HG03139 (cell line): ENCODE data around the gene ADAM22.
"Not testable (repeated sequence)": the region's sequence is repeated elsewhere in the genome, so short reads cannot be mapped to it uniquely, and the experiment has no call there.

Experiments
- ATAC-seq: cut with Tn5 transposase; IDR thresholded peaks from one replicate; pipeline ENCODE4 v1.9.1; 2021; ENCODE audit not compliant: unreplicated experiment

Gene ADAM22

DNA sequence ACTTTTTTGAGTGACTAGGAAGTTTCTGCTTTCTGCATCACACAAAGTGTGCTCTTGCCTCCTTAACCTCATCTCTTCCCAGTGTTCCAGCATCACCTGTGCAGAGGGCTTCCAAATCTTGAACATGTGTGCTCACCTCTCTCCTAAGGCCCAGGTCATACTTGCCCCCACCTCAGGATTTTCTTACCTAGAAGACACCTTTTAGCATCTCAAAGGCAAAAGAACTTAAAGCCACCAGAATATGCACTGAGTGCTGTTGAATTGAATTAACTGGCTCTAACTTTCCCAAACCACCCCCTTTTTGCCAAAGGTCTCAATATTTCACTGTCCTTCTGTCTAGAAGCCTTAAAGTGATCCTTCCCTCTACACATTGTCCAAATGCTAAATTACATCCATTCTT, 219.3 kb downstream of the ADAM22 start:
- ATAC-seq, result no peak

- no peak for ATAC-seq
These were observed 221.7 kb downstream of the ADAM22 start for GRCh38 chr7:88155756-88156155.

GRCh38 chr7:88156356-88156755, 222.3 kb downstream of the ADAM22 start:
- no peak for ATAC-seq

- not testable (repeated sequence) for ATAC-seq
These were observed 225.7 kb downstream of the ADAM22 start for GRCh38 chr7:88159741-88160140.

GRCh38 chr7:88165697-88166096, 231.6 kb downstream of the ADAM22 start:
- no peak for ATAC-seq

DNA sequence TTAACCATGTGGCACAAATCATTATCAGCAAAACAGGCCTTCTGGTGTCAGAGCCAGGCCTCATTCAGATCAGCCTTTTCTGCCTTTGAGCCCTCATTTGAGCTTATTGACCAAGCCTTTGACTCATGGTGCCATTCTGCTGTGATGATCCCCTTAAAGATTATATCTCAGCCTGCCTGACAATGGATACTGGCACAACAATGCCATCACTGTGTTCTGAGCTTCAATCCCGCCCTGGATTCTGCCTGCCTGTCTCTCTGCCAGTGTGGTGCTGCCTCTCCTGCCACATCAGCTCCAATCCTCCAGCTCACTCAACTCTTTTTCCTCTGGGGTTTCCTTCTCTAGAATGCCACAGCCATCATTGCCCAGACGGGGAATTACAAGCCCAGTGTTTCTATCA, 233.2 kb downstream of the ADAM22 start:
- no peak for ATAC-seq

DNA sequence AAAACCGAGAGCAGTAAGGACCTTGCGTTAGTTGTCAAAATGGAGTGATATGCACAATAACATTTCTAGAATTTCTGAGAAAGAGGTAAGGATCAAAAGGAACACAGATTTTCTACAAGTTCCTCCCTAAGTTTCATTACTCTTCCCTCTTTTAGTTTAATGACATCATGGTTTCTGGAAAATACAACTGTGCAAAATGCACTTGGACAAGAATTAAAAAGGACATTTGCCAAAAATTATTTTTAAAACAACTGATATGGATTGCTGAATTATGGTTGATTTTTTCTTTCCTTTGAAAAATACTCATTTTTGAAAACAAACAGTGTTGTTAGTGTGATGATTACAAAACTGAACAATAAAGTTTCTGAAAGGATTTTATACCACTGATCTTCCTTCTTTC, 233.7 kb downstream of the ADAM22 start:
- no peak for ATAC-seq

GRCh38 chr7:88169717-88170320, 235.8 kb downstream of the ADAM22 start:
- ATAC-seq, result no peak

- ATAC-seq, result no peak
These were observed 238.8 kb downstream of the ADAM22 start for GRCh38 chr7:88172842-88173241.

- ATAC-seq, result no peak
These were observed 242.1 kb downstream of the ADAM22 start for GRCh38 chr7:88176190-88176589.

DNA sequence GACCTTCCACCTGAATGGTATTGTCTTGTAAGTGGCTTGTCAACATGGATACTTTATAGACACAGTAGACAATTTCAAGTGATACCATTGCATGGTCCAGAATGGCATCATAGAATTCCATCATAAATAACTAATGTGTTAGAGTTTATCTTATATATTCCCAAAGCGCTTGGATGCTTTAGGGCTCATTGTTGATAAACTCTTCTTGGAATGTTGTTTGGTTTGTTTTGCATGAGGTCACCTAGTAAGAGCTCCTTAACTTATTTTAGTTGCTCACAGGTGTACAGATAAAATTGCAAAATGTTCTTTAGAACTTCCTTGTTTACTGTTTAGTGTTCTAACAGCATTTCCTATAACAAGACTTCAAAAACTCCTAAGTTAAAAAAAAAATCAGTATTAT, 249.0 kb downstream of the ADAM22 start:
- ATAC-seq, result no peak

DNA sequence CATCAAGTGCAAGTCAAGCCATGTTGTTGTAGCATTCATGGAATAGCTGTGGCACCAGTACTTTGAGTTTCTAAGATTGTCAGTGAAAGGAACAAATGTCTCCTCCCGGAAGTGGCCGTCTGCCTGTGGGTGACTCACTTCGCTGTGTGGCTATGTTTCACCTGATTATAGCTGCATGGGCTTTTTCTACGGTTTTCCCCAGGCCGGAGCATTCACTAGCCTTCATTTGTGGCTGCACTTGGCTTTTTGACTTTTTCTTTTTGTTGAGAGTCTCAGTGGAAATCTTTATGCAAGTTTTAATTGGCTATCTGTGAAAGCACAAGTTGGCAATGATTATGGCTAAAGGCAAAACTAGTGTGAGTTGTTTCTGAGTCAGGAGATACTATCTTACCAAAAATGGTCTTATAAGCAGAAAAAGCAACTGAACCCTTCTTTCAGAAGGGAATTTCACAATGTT, 250.8 kb downstream of the ADAM22 start:
- ATAC-seq, result no peak

- no peak for ATAC-seq
These were observed 251.6 kb downstream of the ADAM22 start for GRCh38 chr7:88185650-88186049.

DNA sequence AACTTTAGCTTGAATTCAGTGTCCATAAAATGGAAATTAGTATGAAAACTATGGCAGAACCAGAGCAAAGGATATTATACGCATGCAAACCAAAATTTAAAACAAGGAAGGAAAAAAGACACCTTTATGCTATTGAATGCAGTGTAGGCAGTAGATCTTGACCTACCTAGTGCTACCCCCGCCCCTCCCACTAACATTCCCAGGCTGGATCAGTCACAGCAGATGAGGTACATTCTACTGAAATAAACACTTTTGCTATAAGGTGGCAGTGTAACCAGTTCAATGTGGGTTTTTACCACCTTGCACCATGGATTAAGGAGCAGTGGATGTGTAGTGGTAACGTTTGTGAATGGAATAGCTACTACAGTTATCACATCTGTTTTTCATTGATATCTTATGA, 257.9 kb downstream of the ADAM22 start:
- no peak for ATAC-seq

- ATAC-seq, result no peak
These were observed 266.2 kb downstream of the ADAM22 start for GRCh38 chr7:88200261-88200660.

DNA sequence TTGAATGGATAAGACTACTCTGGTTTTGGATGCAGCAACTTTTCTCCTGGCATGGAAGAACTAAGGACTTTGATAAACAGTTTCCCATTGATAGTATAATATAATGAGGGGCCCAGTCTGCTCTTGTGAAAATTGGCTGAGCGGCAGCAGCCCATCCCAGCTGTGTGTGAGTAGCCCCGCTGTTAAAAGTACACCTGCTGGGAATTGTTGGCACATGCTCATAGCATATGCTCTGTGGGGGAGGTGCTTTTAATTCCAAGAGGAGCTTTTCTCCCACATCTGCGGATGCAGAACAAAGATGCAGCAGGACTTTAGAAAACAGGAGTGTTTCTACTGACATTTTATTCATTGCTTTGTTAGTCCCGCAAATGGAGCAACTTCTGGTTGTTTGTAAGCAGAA, 266.7 kb downstream of the ADAM22 start:
- ATAC-seq, result no peak

DNA sequence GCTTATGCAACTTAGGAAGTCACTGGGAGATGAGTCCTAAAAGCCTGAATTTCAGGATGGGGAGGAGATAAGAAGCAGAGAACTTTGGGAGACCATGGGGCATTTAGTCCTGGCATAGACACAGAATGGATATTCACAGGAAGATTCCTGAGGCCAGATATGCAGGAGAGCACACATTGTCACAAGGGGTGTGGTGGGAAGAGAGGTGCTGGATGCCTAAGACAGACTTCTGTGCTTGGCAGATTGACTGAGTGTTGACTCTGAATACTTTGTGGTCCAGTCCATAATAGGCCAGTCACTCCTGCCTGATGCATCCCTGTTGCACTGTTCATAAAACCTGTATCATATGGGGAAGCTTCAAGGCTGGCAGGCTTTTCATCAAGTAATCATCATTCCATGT, 267.3 kb downstream of the ADAM22 start:
- ATAC-seq, result no peak

DNA sequence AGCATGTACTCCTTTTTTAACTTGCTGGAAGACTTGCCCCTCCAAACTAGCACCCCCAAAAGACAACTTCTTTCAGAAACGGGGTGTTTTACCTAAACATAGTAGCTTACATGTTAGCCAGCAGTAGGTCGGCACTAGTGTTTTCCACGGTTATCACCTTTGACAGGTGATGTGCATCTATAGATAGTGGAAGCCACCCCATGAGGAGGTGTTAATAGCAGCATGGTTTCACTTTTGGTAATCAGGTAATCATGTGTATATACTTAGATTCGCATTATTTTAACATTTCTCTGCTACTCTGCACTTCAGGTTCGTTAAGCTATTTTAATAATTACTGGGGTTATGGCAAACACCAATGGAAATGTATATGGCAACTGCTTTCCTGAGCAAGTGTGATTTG, 268.2 kb downstream of the ADAM22 start:
- ATAC-seq, result no peak

DNA sequence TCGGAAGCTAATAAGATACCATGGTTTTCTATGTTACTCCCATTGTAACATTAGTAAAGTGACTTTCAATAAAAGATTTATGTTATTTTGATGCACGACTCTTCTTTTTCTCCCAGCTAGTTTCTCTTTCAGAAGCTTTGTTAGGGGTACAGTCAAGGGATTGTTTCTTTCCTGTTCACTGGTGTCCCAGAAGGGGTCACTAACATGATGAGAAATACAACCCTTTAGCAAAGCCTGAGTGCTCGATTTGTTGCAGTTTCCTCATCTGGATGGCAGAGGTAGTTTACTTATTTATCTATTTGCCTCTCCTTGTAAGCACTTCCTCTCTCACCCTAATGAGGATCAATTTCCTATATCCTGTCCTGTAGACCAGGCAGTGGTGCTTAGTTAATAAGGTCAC, 268.7 kb downstream of the ADAM22 start:
- no peak for ATAC-seq

DNA sequence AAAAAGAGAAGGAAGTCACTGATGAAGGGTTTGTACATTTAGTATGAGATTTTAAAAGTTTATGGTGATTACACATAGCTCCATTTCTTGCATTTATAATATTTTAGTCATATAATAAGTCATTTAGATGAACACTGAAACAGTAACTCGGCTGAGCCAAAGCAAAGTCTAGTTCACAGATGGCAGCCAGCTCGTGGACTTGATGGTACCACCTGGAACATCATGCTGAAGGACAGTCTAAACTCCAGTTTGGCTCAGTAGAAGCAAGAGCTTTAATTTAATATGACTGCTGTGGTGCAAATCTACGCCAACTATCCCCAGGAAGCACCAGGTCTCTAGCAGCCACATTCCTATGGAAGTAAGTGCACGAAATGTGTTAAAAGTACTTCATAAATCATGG, 269.4 kb downstream of the ADAM22 start:
- no peak for ATAC-seq

GRCh38 chr7:88204525-88205110, 270.6 kb downstream of the ADAM22 start:
- ATAC-seq, result no peak

DNA sequence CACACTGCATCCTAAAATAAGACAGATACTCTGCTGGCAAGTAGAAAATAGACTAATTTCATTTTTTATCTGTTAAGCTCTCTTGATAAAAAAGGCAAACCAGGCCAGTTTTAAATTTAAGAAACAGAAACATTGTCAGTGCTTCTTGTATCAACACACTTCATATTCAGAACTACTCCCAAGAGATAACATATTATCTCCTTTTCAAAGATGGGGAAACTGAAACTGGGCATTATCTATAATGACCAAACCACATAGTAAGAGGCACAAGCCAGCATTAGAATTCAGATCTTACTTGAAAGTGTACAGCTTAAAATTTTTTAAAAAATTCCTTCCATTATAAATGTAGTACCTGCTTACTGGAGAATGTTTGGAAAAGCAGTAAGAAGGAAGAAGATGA, 271.1 kb downstream of the ADAM22 start:
- ATAC-seq, result no peak

DNA sequence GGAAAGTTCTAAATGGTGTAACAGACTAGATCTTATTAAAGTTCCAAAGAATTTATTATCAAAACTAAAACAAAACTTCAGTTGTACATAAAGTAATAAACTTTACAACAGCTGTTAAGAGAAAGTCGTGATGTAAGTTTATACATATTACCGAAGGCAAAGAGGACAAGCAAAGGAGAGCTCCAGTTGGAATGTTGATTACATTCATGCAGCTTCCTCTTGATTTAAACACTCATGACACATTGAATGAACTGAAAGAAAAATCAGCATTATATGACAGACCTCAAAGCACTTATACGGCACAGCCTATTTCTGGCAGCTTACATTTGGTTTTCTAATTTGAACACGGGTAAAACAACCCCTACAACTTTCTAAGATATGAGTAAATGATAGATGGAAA, 272.2 kb downstream of the ADAM22 start:
- no peak for ATAC-seq
